Activated CD4-positive, alpha-beta T cell treated with anti-CD3 and anti-CD28 coated beads, Interleukin-2, amount 10 ng/mL, durations not matched to agents 24 days and 14 days (primary cell): Measurements from ENCODE around the gene FAM110D. TPM values are rescaled to one million over a fixed set of nuclear protein-coding genes. Genes with fewer than 3 reads are reported as not detected.

Source experiments
- DNase-seq: peaks from one replicate; pipeline ENCODE4 v3.0.0; 2022
- H3K27ac Mint-ChIP-seq: one replicate; pipeline ENCODE4 v1.8.0; 2022; ENCODE audit warnings: mild to moderate bottlenecking, mixed read lengths
- H3K27me3 Mint-ChIP-seq: one replicate; pipeline ENCODE4 v1.8.0; 2022; ENCODE audit warnings: mixed read lengths
- H3K36me3 Mint-ChIP-seq: one replicate; pipeline ENCODE4 v1.8.0; 2022; ENCODE audit warnings: low read depth, mild to moderate bottlenecking, mixed read lengths
- H3K4me1 Mint-ChIP-seq: one replicate; pipeline ENCODE4 v1.8.0; 2021; ENCODE audit warnings: mixed read lengths
- H3K4me3 Mint-ChIP-seq: one replicate; pipeline ENCODE4 v1.8.0; 2022; ENCODE audit warnings: mild to moderate bottlenecking, moderate library complexity, mixed read lengths
- H3K9me3 Mint-ChIP-seq: one replicate; pipeline ENCODE4 v1.8.0; 2021; ENCODE audit warnings: mixed read lengths
- intact Hi-C: fragments of 100-400 bp; cut with micrococcal nuclease; formaldehyde crosslinking; loops from one replicate; pipeline ENCODE4 v1.15.1; 2023
- total RNA-seq: library from RNA; stranded (reverse); gene quantifications from 2 replicates; pipeline ENCODE4 v1.2.3, GENCODE V29; 2022

FAM110D gene
- total RNA-seq, 1 donor from 2014 or later, result 0.07 TPM

DNA sequence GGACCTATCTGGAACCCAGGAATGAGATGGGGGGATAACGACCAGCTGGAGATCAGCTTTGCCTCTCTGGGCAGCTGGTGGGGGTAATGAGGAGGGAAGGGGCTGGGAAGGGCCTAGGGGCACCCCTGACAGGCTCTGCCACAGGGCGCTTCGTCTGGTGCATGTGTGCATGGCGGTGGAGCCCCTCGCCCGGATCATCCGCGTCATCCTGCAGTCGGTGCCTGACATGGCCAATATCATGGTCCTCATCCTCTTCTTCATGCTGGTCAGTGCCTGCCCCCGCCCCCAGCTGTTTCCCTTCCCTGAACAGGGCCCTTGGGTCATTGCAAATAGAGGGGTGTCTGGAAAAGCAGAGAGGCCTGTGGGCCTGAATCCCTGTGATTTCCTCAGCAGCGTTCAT, 38.9 kb downstream of the FAM110D start:
- intact Hi-C loops, result no loop called here
- no peaks in the 10 kb centered on the region for H3K36me3 Mint-ChIP-seq
- H3K4me1 Mint-ChIP-seq, result peaks cover 35% of the 10 kb centered on the region
- H3K27me3 Mint-ChIP-seq, result peaks cover 6% of the 10 kb centered on the region
- no peak for DNase-seq
- H3K4me3 Mint-ChIP-seq, result no peak overlapping the region
- no peaks in the 10 kb centered on the region for H3K9me3 Mint-ChIP-seq
- no peak overlapping the region for H3K27ac Mint-ChIP-seq

- no peaks in the 10 kb centered on the region for H3K36me3 Mint-ChIP-seq
- no peak overlapping the region for H3K4me3 Mint-ChIP-seq
- peaks cover 30% of the 10 kb centered on the region for H3K4me1 Mint-ChIP-seq
- intact Hi-C loops, result no loop called here
- H3K9me3 Mint-ChIP-seq, result no peaks in the 10 kb centered on the region
- H3K27me3 Mint-ChIP-seq, result peaks cover 3% of the 10 kb centered on the region
- H3K27ac Mint-ChIP-seq, result no peak overlapping the region
- no peak for DNase-seq
These were observed 41.5 kb downstream of the FAM110D start for GRCh38 chr1:26200413-26200812.

GRCh38 chr1:26203642-26204318, 44.9 kb downstream of the FAM110D start:
- Mint-ChIP-seq H3K27ac (no peak overlapping the region), H3K27me3 (no peaks in the 10 kb centered on the region), H3K9me3 (no peaks in the 10 kb centered on the region), H3K4me3 (no peak overlapping the region), H3K36me3 (no peaks in the 10 kb centered on the region), H3K4me1 (peaks cover 30% of the 10 kb centered on the region)
- intact Hi-C loops, result no loop called here
- DNase-seq, result no peak

DNA sequence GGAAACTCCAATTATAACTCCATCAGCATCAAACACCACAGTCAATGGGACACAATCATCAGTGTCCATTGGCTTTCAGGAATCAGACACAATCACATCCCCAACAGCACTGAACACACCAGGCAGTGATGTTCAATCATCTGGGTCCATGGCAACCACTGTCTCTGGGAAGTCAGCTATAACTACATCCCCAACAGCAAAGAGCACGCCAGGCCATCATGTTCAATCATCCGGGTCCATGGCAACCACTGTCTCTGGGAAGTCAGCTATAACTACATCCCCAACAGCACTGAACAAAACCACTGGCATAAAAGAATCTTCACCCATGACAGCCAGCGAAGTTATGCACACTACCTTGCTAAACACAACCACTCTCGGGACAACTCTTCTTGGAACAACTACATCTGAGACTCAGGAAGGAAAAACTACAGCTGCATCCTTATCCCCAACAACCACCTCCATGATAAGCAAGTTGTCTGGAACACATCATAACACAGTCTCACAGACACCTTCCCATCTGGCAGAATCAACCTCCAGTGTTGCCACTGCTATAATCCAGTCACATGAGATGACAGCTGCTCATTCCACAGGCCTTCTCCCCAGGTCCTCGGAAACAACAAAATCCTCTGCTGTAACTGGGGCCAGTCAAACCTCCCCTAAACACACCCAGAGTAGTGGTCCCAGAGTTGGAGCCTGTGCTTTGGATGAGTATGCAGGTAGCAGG, 51.4 kb downstream of the FAM110D start:
- Mint-ChIP-seq H3K9me3 (no peaks in the 10 kb centered on the region), H3K27ac (no peak overlapping the region), H3K36me3 (no peaks in the 10 kb centered on the region), H3K27me3 (peaks cover 16% of the 10 kb centered on the region), H3K4me1 (no peaks in the 10 kb centered on the region), H3K4me3 (no peak overlapping the region)
- intact Hi-C loops, result no loop called here
- DNase-seq, result no peak

DNA sequence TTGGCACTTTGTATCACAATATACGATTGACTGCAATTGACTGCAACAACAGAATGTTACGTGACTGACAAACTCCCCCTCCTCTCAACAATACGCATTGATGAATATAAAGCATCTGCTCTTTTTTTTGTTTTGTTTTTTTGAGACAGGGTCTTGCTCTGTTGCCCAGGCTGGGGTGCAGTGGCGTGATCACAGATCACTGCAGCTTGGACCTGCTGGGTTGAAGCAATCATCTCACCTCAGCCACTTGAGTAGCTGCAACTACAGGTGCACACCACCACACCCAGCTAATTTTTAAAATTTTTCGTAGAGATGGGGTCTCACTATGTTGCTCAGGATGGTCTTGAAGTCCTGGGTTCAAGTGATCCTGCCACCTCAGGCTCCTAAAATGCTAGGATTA, 53.8 kb downstream of the FAM110D start:
- Mint-ChIP-seq H3K36me3 (no peaks in the 10 kb centered on the region), H3K27me3 (peaks cover 16% of the 10 kb centered on the region), H3K27ac (no peak overlapping the region), H3K4me1 (no peaks in the 10 kb centered on the region), H3K4me3 (no peak overlapping the region), H3K9me3 (no peaks in the 10 kb centered on the region)
- intact Hi-C loops, result no loop called here
- DNase-seq, result no peak

DNA sequence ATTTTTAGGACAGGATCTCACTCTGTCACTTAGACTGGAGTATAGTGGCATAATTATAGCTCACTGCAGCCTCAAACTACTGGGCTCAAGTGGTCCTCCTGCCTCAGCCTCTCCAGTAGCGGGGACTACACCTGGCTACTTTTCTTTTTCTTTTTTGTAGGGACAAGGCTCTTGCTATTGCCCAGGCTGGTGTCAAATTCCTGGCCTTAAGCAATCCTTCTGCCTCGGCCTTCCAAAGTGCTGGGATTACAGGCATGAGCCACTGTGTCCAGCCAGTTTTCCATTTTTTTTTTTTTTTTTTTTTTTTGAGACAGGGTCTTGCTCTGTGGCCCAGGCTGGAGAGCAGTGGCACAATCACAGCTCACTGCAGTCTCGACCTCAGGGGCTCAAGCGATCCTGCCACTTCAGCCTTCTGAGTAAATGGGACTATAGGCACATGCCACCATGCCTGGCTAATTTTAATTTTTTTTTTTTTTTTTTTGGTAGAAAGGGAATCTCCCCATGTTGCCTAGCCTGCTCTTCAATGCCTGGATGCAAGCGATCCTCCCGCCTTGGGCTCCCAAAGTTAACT, 54.5 kb downstream of the FAM110D start:
- DNase-seq, result no peak
- H3K4me1 Mint-ChIP-seq, result no peaks in the 10 kb centered on the region
- H3K9me3 Mint-ChIP-seq, result no peaks in the 10 kb centered on the region
- no peak overlapping the region for H3K27ac Mint-ChIP-seq
- no peaks in the 10 kb centered on the region for H3K36me3 Mint-ChIP-seq
- no peak overlapping the region for H3K4me3 Mint-ChIP-seq
- intact Hi-C loops, result no loop called here
- peaks cover 16% of the 10 kb centered on the region for H3K27me3 Mint-ChIP-seq

Other genes with a start within 250 kb of the FAM110D start
- 6.8 and 7.6 TPM in 2 replicates for gene PAFAH2, start 161.0 kb upstream of the FAM110D start, total RNA-seq
- not detected in 2 replicates for gene EXTL1, start 137.3 kb upstream of the FAM110D start, total RNA-seq
- gene SLC30A2, start 113.0 kb upstream of the FAM110D start, total RNA-seq, result not detected in 2 replicates
- gene TRIM63, start 91.4 kb upstream of the FAM110D start, total RNA-seq, result not detected in 2 replicates
- gene PDIK1L, start 47.3 kb upstream of the FAM110D start, total RNA-seq, result 15.8 and 18.7 TPM in 2 replicates
- not detected in 2 replicates for gene C1orf232, start 9.9 kb downstream of the FAM110D start, total RNA-seq
- gene ZNF593, start 10.8 kb downstream of the FAM110D start, total RNA-seq, result 84.0 and 87.1 TPM in 2 replicates
- gene ZNF593OS, start 12.8 kb downstream of the FAM110D start, total RNA-seq, result not detected in 2 replicates
- 4.0 and 6.2 TPM in 2 replicates for gene CNKSR1, start 18.4 kb downstream of the FAM110D start, total RNA-seq
- gene CATSPER4, start 31.5 kb downstream of the FAM110D start, total RNA-seq, result not detected in 2 replicates
- 39.3 and 40.8 TPM in 2 replicates for gene CEP85, start 75.1 kb downstream of the FAM110D start, total RNA-seq
- 463 and 474 TPM in 2 replicates for gene SH3BGRL3, start 121.0 kb downstream of the FAM110D start, total RNA-seq
- 17.1 and 19.0 TPM in 2 replicates for gene UBXN11, start 147.6 kb downstream of the FAM110D start, total RNA-seq
- 295 and 297 TPM in 2 replicates for gene CD52, start 158.9 kb downstream of the FAM110D start, total RNA-seq
- 1.1 and 1.4 TPM in 2 replicates for gene CRYBG2, start 195.1 kb downstream of the FAM110D start, total RNA-seq
- not detected in 2 replicates for gene ZNF683, start 213.7 kb downstream of the FAM110D start, total RNA-seq